Measurements from ENCODE around the gene HEXB. TPM values are rescaled to one million over a fixed set of nuclear protein-coding genes. Genes with fewer than 3 reads are reported as not detected.
"Not testable (repeated sequence)": the region's sequence is repeated elsewhere in the genome, so short reads cannot be mapped to it uniquely, and the experiment has no call there.

HEXB gene
- total RNA-seq, 2 donors from 2014 or later, result 52.2 to 65.8 TPM

DNA sequence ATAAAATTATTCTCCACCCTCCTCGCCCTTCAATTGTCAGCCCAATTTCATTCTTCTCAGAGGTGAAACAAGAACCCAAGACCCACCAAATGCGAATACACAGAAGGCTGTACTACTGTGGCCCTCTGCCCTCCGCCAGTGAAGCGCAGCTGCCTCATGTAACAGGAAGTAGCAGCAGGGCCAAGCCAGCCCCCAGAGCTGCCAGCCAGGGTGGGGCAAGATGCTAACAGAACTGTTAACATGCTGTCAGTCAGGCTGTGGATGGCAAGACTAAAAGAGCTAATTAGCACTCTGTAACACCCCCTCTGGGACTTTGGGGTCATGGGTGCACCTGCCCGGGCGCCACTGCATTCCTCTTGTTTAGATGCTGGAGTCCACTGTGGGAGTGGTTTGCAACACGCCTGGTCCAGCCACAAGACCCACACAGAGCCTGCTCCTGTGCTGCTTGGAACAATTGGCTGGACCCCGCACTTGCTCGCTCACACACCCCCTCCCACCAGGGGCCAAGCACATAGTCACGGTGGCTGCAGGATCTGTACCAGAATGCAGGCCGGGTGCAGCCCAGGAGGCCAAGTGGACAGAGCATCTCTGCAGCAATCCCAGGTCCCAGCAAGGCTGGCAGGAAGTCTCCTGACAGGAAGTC, 14.5 kb upstream of the HEXB start:
- Histone ChIP-seq H3K27me3 (no peaks in the 10 kb centered on the region), H3K27ac (no peak overlapping the region), H3K9me3 (no peaks in the 10 kb centered on the region), H3K4me1 (peaks cover 0 to 19% of the 10 kb centered on the region in 2 donors), H3K36me3 (no peaks in the 10 kb centered on the region), H3K4me3 (no peak overlapping the region)
- TF ChIP-seq, protein P1, sequence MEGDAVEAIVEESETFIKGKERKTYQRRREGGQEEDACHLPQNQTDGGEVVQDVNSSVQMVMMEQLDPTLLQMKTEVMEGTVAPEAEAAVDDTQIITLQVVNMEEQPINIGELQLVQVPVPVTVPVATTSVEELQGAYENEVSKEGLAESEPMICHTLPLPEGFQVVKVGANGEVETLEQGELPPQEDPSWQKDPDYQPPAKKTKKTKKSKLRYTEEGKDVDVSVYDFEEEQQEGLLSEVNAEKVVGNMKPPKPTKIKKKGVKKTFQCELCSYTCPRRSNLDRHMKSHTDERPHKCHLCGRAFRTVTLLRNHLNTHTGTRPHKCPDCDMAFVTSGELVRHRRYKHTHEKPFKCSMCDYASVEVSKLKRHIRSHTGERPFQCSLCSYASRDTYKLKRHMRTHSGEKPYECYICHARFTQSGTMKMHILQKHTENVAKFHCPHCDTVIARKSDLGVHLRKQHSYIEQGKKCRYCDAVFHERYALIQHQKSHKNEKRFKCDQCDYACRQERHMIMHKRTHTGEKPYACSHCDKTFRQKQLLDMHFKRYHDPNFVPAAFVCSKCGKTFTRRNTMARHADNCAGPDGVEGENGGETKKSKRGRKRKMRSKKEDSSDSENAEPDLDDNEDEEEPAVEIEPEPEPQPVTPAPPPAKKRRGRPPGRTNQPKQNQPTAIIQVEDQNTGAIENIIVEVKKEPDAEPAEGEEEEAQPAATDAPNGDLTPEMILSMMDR (IDR thresholded peaks at IDR 0.05), result no peak
- DNase-seq (ENCODE audit: low spot score), result no peak

DNA sequence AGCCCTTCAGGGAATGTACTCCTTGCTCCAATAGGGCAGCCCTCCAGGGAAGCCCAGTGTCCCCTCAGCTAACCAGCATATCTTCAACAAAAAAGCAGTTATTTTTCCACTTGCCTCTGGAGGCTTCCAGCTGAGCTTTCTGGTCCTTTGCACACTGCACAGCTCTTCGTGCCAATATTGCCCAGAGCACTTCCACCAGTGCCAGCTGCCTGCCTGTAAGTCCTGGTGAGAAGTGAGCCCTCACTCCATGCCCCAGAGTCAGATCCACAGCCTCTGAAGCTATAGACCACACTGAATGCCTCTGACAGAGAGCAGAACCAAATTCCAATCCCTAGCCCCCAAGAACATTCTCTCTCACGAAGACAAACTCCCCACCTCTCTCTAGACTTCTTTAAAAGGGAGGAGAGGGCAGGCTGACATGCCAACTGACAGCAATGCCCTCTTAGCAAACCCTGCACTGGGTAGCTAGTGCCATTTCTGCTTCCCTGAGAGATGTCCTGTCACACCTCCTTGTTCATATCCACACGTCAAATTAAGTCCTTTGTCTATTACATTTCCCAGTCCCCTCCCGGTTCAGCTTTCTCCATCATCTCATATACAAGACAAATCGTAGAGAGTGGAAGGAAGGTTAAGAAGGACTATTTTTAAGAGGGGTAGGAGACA, 12.7 kb upstream of the HEXB start:
- no peak for DNase-seq (ENCODE audit: low spot score)
- H3K4me3 ChIP-seq, result no peak overlapping the region
- H3K27ac ChIP-seq, result peak overlapping the region in 1 of 2 donors; percentile 42
- TF ChIP-seq, protein P1 (IDR thresholded peaks at IDR 0.05), result no peak
- H3K36me3 ChIP-seq, result no peaks in the 10 kb centered on the region
- H3K4me1 ChIP-seq, result peaks cover 0 to 19% of the 10 kb centered on the region in 2 donors
- no peaks in the 10 kb centered on the region for H3K27me3 ChIP-seq
- no peaks in the 10 kb centered on the region for H3K9me3 ChIP-seq

DNA sequence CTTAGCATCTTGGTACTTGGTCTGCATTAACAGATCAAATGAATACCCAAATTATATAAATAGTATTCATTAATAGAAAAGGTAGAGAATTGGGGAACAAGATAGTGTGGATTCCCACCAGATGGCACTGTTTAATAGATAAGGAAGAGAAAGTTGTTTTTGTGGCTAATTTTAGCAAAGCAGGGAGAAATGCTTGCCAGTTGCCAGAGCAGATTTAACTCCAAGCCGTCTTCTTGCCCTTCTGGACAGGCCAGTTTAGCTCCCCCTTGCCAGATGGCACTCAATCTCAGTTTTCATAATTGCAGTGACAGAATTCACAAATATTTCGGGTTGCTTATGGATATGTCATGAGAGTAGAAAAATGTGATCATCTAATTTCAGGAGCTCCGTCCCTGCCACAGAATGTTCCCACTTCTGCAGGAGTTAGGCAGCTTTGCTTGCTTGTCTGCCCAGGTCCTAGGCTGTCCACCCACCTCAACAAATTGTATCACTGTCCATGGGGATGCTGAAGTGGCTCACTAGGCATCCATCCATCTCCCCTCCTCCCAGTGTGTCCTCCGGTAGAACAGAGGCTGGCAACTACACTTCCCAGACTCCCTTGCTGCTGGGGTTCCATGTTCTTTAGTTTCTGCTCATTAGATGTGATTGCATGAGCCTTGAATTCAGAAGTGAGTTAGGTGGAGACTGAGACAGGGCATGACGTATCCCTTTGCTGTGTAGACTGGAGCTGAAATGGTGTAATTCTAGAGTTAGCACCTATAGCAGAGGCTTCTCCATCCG, 11.8 kb upstream of the HEXB start:
- no peak for DNase-seq (ENCODE audit: low spot score)
- TF ChIP-seq, protein P1 (IDR thresholded peaks at IDR 0.05), result peak; percentile 15 to 62
- H3K4me3 ChIP-seq, result peak overlapping the region; percentile 10 to 36
- no peaks in the 10 kb centered on the region for H3K27me3 ChIP-seq
- peak overlapping the region in 1 of 2 donors; percentile 42 for H3K27ac ChIP-seq
- H3K9me3 ChIP-seq, result no peaks in the 10 kb centered on the region
- H3K4me1 ChIP-seq, result peaks cover 0 to 19% of the 10 kb centered on the region in 2 donors
- no peaks in the 10 kb centered on the region for H3K36me3 ChIP-seq

DNA sequence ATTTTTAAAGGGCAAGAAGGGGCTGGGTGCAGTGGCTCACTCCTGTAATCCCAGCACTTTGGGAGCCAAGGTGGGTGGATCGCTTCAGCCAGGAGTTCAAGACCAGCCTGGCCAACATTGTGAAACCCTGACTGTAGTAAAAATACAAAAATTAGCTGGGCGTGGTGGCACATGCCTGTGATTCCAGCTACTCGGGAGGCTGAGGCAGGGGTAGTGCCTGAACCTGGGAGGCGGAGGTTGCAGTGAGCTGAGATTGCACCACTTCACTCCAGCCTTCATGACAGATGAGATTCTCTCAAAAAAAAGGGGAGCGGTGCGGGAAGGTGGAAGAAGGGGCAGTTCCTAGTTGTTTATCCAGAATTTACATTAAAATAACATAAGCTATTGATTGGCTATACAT, 8.6 kb upstream of the HEXB start:
- H3K36me3 ChIP-seq; DNase-seq (ENCODE audit: low spot score); H3K27me3 ChIP-seq; H3K9me3 ChIP-seq; H3K27ac ChIP-seq; H3K4me3 ChIP-seq: not testable (repeated sequence)
- H3K4me1 ChIP-seq, result peaks cover 0 to 19% of the 10 kb centered on the region in 2 donors

DNA sequence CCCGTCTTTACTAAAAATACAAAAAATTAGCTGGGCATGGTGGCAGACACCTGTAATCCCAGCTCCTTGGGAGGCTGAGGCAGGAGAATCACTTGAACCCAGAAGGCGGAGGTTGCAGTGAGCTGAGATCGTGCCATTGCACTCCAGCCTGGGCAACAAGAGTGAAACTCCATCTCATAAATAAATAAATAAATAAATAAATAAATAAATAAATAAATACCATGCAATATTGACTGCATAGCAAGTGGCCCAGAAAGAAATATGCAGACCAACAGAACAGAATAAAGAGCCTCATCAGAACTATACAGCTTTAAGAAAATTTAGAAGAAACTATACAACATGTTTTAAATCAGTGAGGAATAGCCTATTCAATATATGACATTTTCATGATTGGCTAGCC, 6.9 kb upstream of the HEXB start:
- not testable (repeated sequence) for DNase-seq (ENCODE audit: low spot score); H3K4me3 ChIP-seq; H3K36me3 ChIP-seq; H3K27ac ChIP-seq; H3K4me1 ChIP-seq; H3K9me3 ChIP-seq; H3K27me3 ChIP-seq

DNA sequence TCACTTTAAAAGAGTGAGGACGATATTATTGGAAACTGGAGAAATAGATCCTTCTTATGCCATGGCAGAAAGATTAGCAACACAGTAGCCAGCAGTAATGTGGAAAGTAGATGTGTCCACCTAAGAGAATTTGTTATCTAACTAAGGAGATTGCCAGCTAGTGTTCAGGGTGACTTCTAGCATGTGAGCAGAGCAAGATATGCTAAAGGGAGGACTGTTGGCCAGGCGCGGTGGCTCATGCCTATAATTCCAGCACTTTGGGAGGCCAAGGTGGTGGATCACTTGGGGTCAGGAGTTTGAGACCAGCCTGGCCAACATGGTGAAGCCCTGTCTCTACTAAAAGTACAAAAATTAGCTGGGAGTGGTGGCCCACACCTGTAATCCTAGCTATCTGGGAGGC, 5.7 kb upstream of the HEXB start:
- H3K27me3 ChIP-seq; H3K9me3 ChIP-seq; H3K4me3 ChIP-seq; H3K4me1 ChIP-seq; DNase-seq (ENCODE audit: low spot score); H3K36me3 ChIP-seq; H3K27ac ChIP-seq: not testable (repeated sequence)

DNA sequence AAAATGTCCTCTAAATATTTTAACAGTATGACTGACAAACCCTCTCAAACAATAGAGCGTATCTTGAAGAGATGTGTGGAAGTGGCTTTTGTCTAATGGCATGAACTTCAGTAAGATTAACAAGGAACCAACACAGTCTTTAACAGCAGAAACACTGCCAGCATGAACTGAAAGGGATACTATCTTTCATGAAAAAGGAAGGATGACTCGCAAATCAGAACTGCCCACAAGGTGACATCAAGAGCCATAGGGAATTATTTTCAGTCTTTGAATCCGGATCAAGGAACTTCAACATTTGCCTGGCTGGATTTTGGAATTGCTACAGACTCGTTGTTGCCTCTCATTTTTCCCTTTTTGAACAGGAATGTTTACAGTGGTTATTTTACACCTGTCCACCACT, 5.1 kb upstream of the HEXB start:
- DNase-seq (ENCODE audit: low spot score), result no peak
- Histone ChIP-seq H3K4me1 (no peaks in the 10 kb centered on the region), H3K4me3 (no peak overlapping the region), H3K27ac (no peak overlapping the region), H3K36me3 (no peaks in the 10 kb centered on the region), H3K27me3 (no peaks in the 10 kb centered on the region), H3K9me3 (no peaks in the 10 kb centered on the region)
- TF ChIP-seq, protein P1 (IDR thresholded peaks at IDR 0.05), result no peak
